ENCODE data around the gene OR2D3.
"Not testable (repeated sequence)": the region's sequence is repeated elsewhere in the genome, so short reads cannot be mapped to it uniquely, and the experiment has no call there.

The OR2D3 gene

GRCh38 chr11:6920702-6921101 is at the start of gene OR2D3:
Gene OR2D3, plus strand, starts transcription at chr11:6921002. Its CDS starts 0 bp downstream, at chr11:6921002.
- H3K4me3 ChIP-seq (ENCODE audit: low read depth, low read length), result no peak within 1 kb of the TSS
- TF ChIP-seq, protein P1, sequence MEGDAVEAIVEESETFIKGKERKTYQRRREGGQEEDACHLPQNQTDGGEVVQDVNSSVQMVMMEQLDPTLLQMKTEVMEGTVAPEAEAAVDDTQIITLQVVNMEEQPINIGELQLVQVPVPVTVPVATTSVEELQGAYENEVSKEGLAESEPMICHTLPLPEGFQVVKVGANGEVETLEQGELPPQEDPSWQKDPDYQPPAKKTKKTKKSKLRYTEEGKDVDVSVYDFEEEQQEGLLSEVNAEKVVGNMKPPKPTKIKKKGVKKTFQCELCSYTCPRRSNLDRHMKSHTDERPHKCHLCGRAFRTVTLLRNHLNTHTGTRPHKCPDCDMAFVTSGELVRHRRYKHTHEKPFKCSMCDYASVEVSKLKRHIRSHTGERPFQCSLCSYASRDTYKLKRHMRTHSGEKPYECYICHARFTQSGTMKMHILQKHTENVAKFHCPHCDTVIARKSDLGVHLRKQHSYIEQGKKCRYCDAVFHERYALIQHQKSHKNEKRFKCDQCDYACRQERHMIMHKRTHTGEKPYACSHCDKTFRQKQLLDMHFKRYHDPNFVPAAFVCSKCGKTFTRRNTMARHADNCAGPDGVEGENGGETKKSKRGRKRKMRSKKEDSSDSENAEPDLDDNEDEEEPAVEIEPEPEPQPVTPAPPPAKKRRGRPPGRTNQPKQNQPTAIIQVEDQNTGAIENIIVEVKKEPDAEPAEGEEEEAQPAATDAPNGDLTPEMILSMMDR (IDR thresholded peaks at IDR 0.05; ENCODE audit: low read depth, low read length, missing control alignments), result no peak
- no peak for DNase-seq (ENCODE audit: low read depth)

- no peak for DNase-seq (ENCODE audit: low read depth)
- TF ChIP-seq, protein P1 (IDR thresholded peaks at IDR 0.05; ENCODE audit: low read depth, low read length, missing control alignments), result no peak
- H3K4me3 ChIP-seq (ENCODE audit: low read depth, low read length), result no peak overlapping the region
Observed at GRCh38 chr11:6871278-6871677, 49.5 kb upstream of the OR2D3 start.

- DNase-seq (ENCODE audit: low read depth), result no peak
- no peak overlapping the region for H3K4me3 ChIP-seq (ENCODE audit: low read depth, low read length)
- TF ChIP-seq, protein P1 (IDR thresholded peaks at IDR 0.05; ENCODE audit: low read depth, low read length, missing control alignments), result no peak
Observed at GRCh38 chr11:6875761-6876160, 45.0 kb upstream of the OR2D3 start.

GRCh38 chr11:6876325-6876724 is 44.5 kb upstream of the OR2D3 start, which contains the start of gene OR10A4:
Gene OR10A4, plus strand, starts transcription at chr11:6876625. Its CDS starts 23 bp downstream, at chr11:6876648.
- TF ChIP-seq, protein P1 (IDR thresholded peaks at IDR 0.05; ENCODE audit: low read depth, low read length, missing control alignments), result no peak
- H3K4me3 ChIP-seq (ENCODE audit: low read depth, low read length), result no peak within 1 kb of the TSS
- DNase-seq (ENCODE audit: low read depth), result no peak

DNA sequence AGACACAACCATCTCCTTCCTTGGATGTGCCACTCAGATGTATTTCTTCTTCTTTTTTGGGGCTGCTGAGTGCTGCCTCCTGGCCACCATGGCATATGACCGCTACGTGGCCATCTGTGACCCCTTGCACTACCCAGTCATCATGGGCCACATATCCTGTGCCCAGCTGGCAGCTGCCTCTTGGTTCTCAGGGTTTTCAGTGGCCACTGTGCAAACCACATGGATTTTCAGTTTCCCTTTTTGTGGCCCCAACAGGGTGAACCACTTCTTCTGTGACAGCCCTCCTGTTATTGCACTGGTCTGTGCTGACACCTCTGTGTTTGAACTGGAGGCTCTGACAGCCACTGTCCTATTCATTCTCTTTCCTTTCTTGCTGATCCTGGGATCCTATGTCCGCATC is 43.9 kb upstream of the OR2D3 start:
- DNase-seq (ENCODE audit: low read depth), result no peak
- TF ChIP-seq, protein P1 (IDR thresholded peaks at IDR 0.05; ENCODE audit: low read depth, low read length, missing control alignments), result no peak
- H3K4me3 ChIP-seq (ENCODE audit: low read depth, low read length), result no peak overlapping the region

GRCh38 chr11:6882751-6883150 is 38.1 kb upstream of the OR2D3 start:
- no peak for DNase-seq (ENCODE audit: low read depth)
- H3K4me3 ChIP-seq (ENCODE audit: low read depth, low read length), result no peak overlapping the region
- TF ChIP-seq, protein P1 (IDR thresholded peaks at IDR 0.05; ENCODE audit: low read depth, low read length, missing control alignments), result no peak

- not testable (repeated sequence) for H3K4me3 ChIP-seq (ENCODE audit: low read depth, low read length); DNase-seq (ENCODE audit: low read depth)
Observed at GRCh38 chr11:6887711-6888110, 33.1 kb upstream of the OR2D3 start.

Data from GM12864 (cell line).